C4-2B (cell line): ENCODE data around the gene FOXS1.

Experiments used
- H3K27ac ChIP-seq: fragments of 450-650 bp; 2 replicates; pipeline ENCODE4 v1.5.1; 2017
- ZFX ChIP-seq: fragments of 450-650 bp; IDR thresholded peaks from 2 replicates; pipeline ENCODE4 v1.6.1; 2017
- TF ChIP-seq, protein P1 (sequence below): fragments of 450-650 bp; conservative IDR thresholded peaks from 2 replicates; pipeline ENCODE4 v1.5.1; 2017; ENCODE audit warnings: mild to moderate bottlenecking

FOXS1 gene

GRCh38 chr20:31811198-31811597 is 34.2 kb downstream of the FOXS1 start:
- TF ChIP-seq ZFX: no peak
- TF ChIP-seq, protein P1, sequence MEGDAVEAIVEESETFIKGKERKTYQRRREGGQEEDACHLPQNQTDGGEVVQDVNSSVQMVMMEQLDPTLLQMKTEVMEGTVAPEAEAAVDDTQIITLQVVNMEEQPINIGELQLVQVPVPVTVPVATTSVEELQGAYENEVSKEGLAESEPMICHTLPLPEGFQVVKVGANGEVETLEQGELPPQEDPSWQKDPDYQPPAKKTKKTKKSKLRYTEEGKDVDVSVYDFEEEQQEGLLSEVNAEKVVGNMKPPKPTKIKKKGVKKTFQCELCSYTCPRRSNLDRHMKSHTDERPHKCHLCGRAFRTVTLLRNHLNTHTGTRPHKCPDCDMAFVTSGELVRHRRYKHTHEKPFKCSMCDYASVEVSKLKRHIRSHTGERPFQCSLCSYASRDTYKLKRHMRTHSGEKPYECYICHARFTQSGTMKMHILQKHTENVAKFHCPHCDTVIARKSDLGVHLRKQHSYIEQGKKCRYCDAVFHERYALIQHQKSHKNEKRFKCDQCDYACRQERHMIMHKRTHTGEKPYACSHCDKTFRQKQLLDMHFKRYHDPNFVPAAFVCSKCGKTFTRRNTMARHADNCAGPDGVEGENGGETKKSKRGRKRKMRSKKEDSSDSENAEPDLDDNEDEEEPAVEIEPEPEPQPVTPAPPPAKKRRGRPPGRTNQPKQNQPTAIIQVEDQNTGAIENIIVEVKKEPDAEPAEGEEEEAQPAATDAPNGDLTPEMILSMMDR: no peak

DNA sequence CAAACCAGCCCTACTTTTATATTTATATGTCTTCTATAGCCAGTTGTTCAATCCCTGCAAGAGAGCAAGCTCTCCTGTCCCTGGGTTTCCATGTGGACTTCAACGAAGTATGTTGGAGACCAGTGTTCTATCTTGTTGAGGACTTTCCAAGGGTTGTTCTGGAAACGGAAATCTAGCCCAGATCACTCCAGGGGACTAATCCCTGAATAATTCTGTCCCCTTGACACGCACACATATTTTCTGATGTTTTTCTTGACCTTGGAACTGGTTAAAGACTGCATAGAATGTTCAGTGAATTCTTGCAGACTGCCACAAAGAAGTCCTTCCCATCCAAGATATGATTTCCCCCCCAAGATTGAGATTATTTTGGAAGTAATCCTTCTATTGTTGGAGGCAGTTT is 35.7 kb downstream of the FOXS1 start:
- H3K27ac ChIP-seq: no peak overlapping the region
- TF ChIP-seq ZFX: no peak
- TF ChIP-seq, protein P1: no peak

More at GRCh38 chr20:31811198-31811597, 34.2 kb downstream of the FOXS1 start:
- no peak overlapping the region for H3K27ac ChIP-seq

- no peak overlapping the region for H3K27ac ChIP-seq
- no peak for TF ChIP-seq ZFX
- TF ChIP-seq, protein P1: no peak
These were observed 36.9 kb downstream of the FOXS1 start for GRCh38 chr20:31808481-31808880.

GRCh38 chr20:31806564-31807355 is 38.6 kb downstream of the FOXS1 start:
- H3K27ac ChIP-seq: no peak overlapping the region
- TF ChIP-seq, protein P1: no peak
- TF ChIP-seq ZFX: no peak

- no peak overlapping the region for H3K27ac ChIP-seq
- TF ChIP-seq, protein P1: no peak
- no peak for TF ChIP-seq ZFX
These were observed 41.7 kb downstream of the FOXS1 start for GRCh38 chr20:31803552-31804291.

GRCh38 chr20:31801508-31801907 is 43.9 kb downstream of the FOXS1 start:
- no peak overlapping the region for H3K27ac ChIP-seq
- TF ChIP-seq ZFX: no peak
- TF ChIP-seq, protein P1: no peak

- H3K27ac ChIP-seq: no peak overlapping the region
- TF ChIP-seq, protein P1: no peak
- TF ChIP-seq ZFX: no peak
These were observed 48.0 kb downstream of the FOXS1 start for GRCh38 chr20:31797364-31797763.
